GM12891 (cell line): ENCODE results near the gene XKR3.

Source experiments
- POLR2A ChIP-seq: IDR thresholded peaks from 2 replicates; pipeline ENCODE4 v1.6.1; 2011; ENCODE audit warnings: low read depth, low read length, control low read depth
- POLR2AphosphoS5 ChIP-seq: IDR thresholded peaks from 2 replicates; pipeline ENCODE4 v1.6.1; 2011; ENCODE audit warnings: low read depth, low read length, control low read depth

DNA sequence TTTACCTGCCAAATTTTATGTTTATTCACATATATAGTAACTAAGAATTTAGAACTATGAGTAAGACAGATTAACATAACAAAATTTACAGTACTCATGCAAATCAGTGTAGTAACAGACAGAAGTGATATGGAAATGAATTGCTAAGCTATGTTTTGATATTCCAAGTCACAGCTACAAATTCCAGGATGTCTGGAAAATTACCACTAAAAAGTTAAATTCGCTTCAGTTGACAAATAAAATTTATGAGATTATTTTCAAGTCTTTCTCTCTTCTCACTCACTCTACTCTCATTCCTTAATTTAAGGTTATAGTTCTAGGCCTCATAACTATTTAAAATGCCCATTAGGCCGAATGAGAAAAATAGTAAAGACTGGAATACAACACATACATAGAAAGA lies 18.1 kb downstream of the XKR3 start:
- TF ChIP-seq POLR2AphosphoS5: no peak
- TF ChIP-seq POLR2A: no peak
